ENCODE measurements around the gene SLC15A2. TPM values are rescaled to one million over a fixed set of nuclear protein-coding genes. Genes with fewer than 3 reads are reported as not detected.

Gene SLC15A2
- total RNA-seq, 1 donor from 2014 or later = 1.0 TPM

DNA sequence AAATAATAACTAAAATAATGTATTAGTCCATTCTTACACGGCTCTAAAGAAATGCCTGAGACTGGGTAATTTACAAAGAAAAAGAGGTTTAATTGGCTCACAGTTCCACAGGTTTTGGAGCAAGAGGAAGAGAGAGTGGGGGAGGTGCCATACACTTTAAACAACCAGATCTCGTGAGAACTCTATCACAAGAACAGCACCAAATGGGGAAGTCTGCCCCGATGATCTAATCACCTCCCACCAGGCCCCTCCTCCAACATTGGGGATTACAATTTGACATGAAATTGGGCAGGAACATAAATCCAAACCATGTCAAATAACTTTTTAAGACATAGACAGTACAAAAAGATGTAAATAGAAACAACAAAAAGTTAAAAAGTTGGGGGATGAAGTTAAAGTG lies 64.6 kb downstream of the SLC15A2 start:
- H3F3A ChIP-seq (ENCODE audit: low read depth) = no peaks in the 10 kb centered on the region
- no peak overlapping the region for H3K9ac ChIP-seq
- H3K4me2 ChIP-seq = no peak overlapping the region
- H2AFZ ChIP-seq (replicated peaks) = peak overlapping the region; percentile 42
- H4K20me1 ChIP-seq (ENCODE audit: low read depth) = no peaks in the 10 kb centered on the region
- no peaks in the 10 kb centered on the region for H3K27me3 ChIP-seq
- H3K4me1 ChIP-seq = peaks cover 10% of the 10 kb centered on the region
- no peaks in the 10 kb centered on the region for H3K36me3 Mint-ChIP-seq
- no peaks in the 10 kb centered on the region for H3K9me3 ChIP-seq (ENCODE audit: low read depth)
- no peak overlapping the region for H3K4me3 Mint-ChIP-seq
- no peak for DNase-seq (ENCODE audit: low spot score)
- no peaks in the 10 kb centered on the region for H3K4me1 Mint-ChIP-seq
- no peak overlapping the region for H3K27ac ChIP-seq
- no peak overlapping the region for H3K4me3 ChIP-seq
- TF ChIP-seq EZH2phosphoT487 (IDR thresholded peaks at IDR 0.05) (no peak), CTCF (IDR thresholded peaks at IDR 0.05) (no peak), EZH2 (IDR thresholded peaks at IDR 0.05) (no peak)
- H3K79me2 ChIP-seq (ENCODE audit: low read depth) = no peaks in the 10 kb centered on the region
- H3K27me3 Mint-ChIP-seq (ENCODE audit: insufficient read depth, low read depth) = no peaks in the 10 kb centered on the region
- no peak overlapping the region for H3K27ac Mint-ChIP-seq
- peaks cover 7% of the 10 kb centered on the region for H3K9me3 Mint-ChIP-seq
- H3K36me3 ChIP-seq = no peaks in the 10 kb centered on the region

- H3K27me3 Mint-ChIP-seq (ENCODE audit: insufficient read depth, low read depth) = no peaks in the 10 kb centered on the region
- Histone ChIP-seq H3K9me3 (ENCODE audit: low read depth) (no peaks in the 10 kb centered on the region), H3K27me3 (no peaks in the 10 kb centered on the region), H3K9ac (no peak overlapping the region), H3K4me2 (no peak overlapping the region), H3K79me2 (ENCODE audit: low read depth) (no peaks in the 10 kb centered on the region), H2AFZ (replicated peaks) (no peak overlapping the region), H4K20me1 (ENCODE audit: low read depth) (no peaks in the 10 kb centered on the region), H3K36me3 (no peaks in the 10 kb centered on the region), H3K27ac (no peak overlapping the region), H3F3A (ENCODE audit: low read depth) (no peaks in the 10 kb centered on the region), H3K4me1 (peaks cover 10% of the 10 kb centered on the region), H3K4me3 (no peak overlapping the region)
- H3K27ac Mint-ChIP-seq = no peak overlapping the region
- no peak overlapping the region for H3K4me3 Mint-ChIP-seq
- no peak for DNase-seq (ENCODE audit: low spot score)
- H3K4me1 Mint-ChIP-seq = no peaks in the 10 kb centered on the region
- no peaks in the 10 kb centered on the region for H3K36me3 Mint-ChIP-seq
- TF ChIP-seq CTCF (IDR thresholded peaks at IDR 0.05) (no peak), EZH2 (IDR thresholded peaks at IDR 0.05) (no peak), EZH2phosphoT487 (IDR thresholded peaks at IDR 0.05) (no peak)
- peaks cover 3% of the 10 kb centered on the region for H3K9me3 Mint-ChIP-seq
Observed at GRCh38 chr3:121961283-121961682, 67.1 kb downstream of the SLC15A2 start.

DNA sequence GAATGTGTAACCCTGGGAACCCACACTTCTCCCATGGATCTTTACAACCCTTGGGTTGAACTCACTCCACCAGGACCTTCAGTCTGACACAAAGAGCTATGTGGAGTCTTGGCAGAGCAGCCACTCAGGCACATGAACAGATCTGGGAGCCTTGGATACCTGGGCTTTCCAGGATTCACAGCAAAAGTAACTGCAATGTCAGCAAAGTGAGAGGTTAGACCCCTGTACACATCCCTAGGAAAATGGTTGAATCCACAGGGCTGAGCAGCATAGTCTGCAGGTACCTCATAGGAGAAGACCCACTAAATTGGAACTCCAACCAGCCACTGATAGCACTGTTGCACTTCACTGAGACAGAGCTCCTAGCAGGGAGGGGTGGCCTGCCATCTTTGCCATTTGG lies 68.2 kb downstream of the SLC15A2 start:
- peaks cover 3% of the 10 kb centered on the region for H3K9me3 Mint-ChIP-seq
- Histone ChIP-seq H3K79me2 (ENCODE audit: low read depth) (no peaks in the 10 kb centered on the region), H3K9ac (no peak overlapping the region)

More for the DNA sequence above, 68.2 kb downstream of the SLC15A2 start:
- no peaks in the 10 kb centered on the region for H3K36me3 Mint-ChIP-seq
- Histone ChIP-seq H3K4me2 (no peak overlapping the region), H3K27ac (no peak overlapping the region), H4K20me1 (ENCODE audit: low read depth) (no peaks in the 10 kb centered on the region), H2AFZ (replicated peaks) (no peak overlapping the region), H3K4me3 (no peak overlapping the region), H3K4me1 (peaks cover 10% of the 10 kb centered on the region), H3F3A (ENCODE audit: low read depth) (no peaks in the 10 kb centered on the region), H3K27me3 (no peaks in the 10 kb centered on the region), H3K9me3 (ENCODE audit: low read depth) (no peaks in the 10 kb centered on the region), H3K36me3 (no peaks in the 10 kb centered on the region)
- no peak overlapping the region for H3K4me3 Mint-ChIP-seq
- TF ChIP-seq CTCF (IDR thresholded peaks at IDR 0.05) (no peak), EZH2 (IDR thresholded peaks at IDR 0.05) (no peak), EZH2phosphoT487 (IDR thresholded peaks at IDR 0.05) (no peak)
- H3K27ac Mint-ChIP-seq = no peak overlapping the region
- no peaks in the 10 kb centered on the region for H3K27me3 Mint-ChIP-seq (ENCODE audit: insufficient read depth, low read depth)
- no peak for DNase-seq (ENCODE audit: low spot score)
- no peaks in the 10 kb centered on the region for H3K4me1 Mint-ChIP-seq

Data from neural progenitor cell (in vitro differentiated cells).